Gastroesophageal sphincter (tissue), 4 donors: ENCODE measurements around the gene TMEM135. TPM values are rescaled to one million over a fixed set of nuclear protein-coding genes. Genes with fewer than 3 reads are reported as not detected.

ENCODE experiments used
- ATAC-seq: fragments of 150-250 bp; one replicate; pipeline ENCODE4 v1.9.1; 2016; ENCODE audit warnings: mild to moderate bottlenecking, moderate library complexity
- H3K27ac ChIP-seq, 4 donors: fragments of 200-600 bp; sonication (generic) in 3 of 4; 1 replicate in 3 of 4; 2 replicates in 1 of 4; pipeline ENCODE4 v1.5.1; 2016 to 2019
- H3K27me3 ChIP-seq: fragments of 200-600 bp; sonication (generic); one replicate; pipeline ENCODE4 v1.5.1; 2019
- H3K36me3 ChIP-seq, 2 donors: fragments of 200-600 bp; sonication (generic); one replicate each; pipeline ENCODE4 v1.5.1; 2019; ENCODE audit warnings: control low read depth in 1 of 2
- H3K4me1 ChIP-seq, 3 donors: fragments of 200-600 bp; sonication (generic); 1 replicate in 2 of 3; 2 replicates in 1 of 3; pipeline ENCODE4 v1.5.1; 2016 to 2019; ENCODE audit warnings: control low read depth in 2 of 3
- H3K4me3 ChIP-seq, 2 donors: fragments of 200-600 bp; sonication (generic); one replicate each; pipeline ENCODE4 v1.5.1; 2019; ENCODE audit warnings: mild to moderate bottlenecking in 1 of 2, moderate library complexity in 1 of 2
- H3K9me3 ChIP-seq, 3 donors: fragments of 200-600 bp; sonication (generic); one replicate each; pipeline ENCODE4 v1.5.1; 2017 to 2019; ENCODE audit warnings: control low read depth in 2 of 3
- CTCF ChIP-seq, 4 experiments: fragments of 200-600 bp in 2 of 4; fragments of 450-650 bp in 2 of 4; sonication (generic) in 1 of 4; IDR thresholded peaks; one replicate each; pipeline ENCODE4 v1.5.1; 2017 to 2019; ENCODE audit warnings: antibody characterized with exemption in 4 of 4, mild to moderate bottlenecking in 2 of 4, moderate library complexity in 2 of 4
- EP300 ChIP-seq: sonication (generic); formaldehyde crosslinking; IDR thresholded peaks from one replicate; pipeline ENCODE4 v1.6.1; 2017; ENCODE audit warnings: antibody characterized with exemption, mild to moderate bottlenecking
- POLR2A ChIP-seq, 2 donors: fragments of 450-650 bp; IDR thresholded peaks; one replicate each; pipeline ENCODE4 v1.6.1; 2017; ENCODE audit warnings: antibody characterized with exemption in 2 of 2, mild to moderate bottlenecking in 2 of 2, moderate library complexity in 1 of 2
- POLR2AphosphoS5 ChIP-seq: sonication (generic); formaldehyde crosslinking; IDR thresholded peaks from one replicate; pipeline ENCODE4 v1.6.1; 2017; ENCODE audit warnings: antibody characterized with exemption
- WGBS, 2 donors: methylation state at CpG; one replicate each; pipeline ENCODE4 v1.1.5; 2018; ENCODE audit warnings: low coverage in 1 of 2; 5-methylcytosine and 5-hydroxymethylcytosine counted together
- total RNA-seq, 4 donors: library from RNA; depleted of rRNA; stranded (reverse); fragments of >200 nt; gene quantifications; one replicate each; pipeline ENCODE4 v1.1.0, GENCODE V29; 2016

The TMEM135 gene
- total RNA-seq, 4 donors from 2014 or later, result 9.6 to 25.7 (median 17.0) TPM

- H3K27ac ChIP-seq, result no peak overlapping the region
- no peaks in the 10 kb centered on the region for H3K27me3 ChIP-seq
- TF ChIP-seq EP300 (no peak), CTCF (IDR thresholded peaks at IDR 0.05) (no peak), POLR2AphosphoS5 (no peak), POLR2A (IDR thresholded peaks at IDR 0.05) (no peak)
- no peaks in the 10 kb centered on the region for H3K36me3 ChIP-seq
- H3K9me3 ChIP-seq, result no peaks in the 10 kb centered on the region
- 61 to 82% methylated on average over 3 of the region's 3 CpGs for WGBS, 2 donors
- H3K4me1 ChIP-seq, result no peaks in the 10 kb centered on the region
- H3K4me3 ChIP-seq, result no peak overlapping the region
- no peak for ATAC-seq
These were observed 72.9 kb downstream of the TMEM135 start for GRCh38 chr11:87110443-87111131.

GRCh38 chr11:87114093-87114492 is 76.4 kb downstream of the TMEM135 start:
- H3K36me3 ChIP-seq, result no peaks in the 10 kb centered on the region
- H3K27me3 ChIP-seq, result no peaks in the 10 kb centered on the region
- WGBS, 2 donors, result 36 to 50% methylated on average over 1 of the region's 1 CpG
- no peak overlapping the region for H3K27ac ChIP-seq
- no peak for ATAC-seq
- no peaks in the 10 kb centered on the region for H3K4me1 ChIP-seq
- TF ChIP-seq POLR2AphosphoS5 (no peak), POLR2A (IDR thresholded peaks at IDR 0.05) (no peak), EP300 (no peak), CTCF (IDR thresholded peaks at IDR 0.05) (no peak)
- H3K4me3 ChIP-seq, result no peak overlapping the region
- H3K9me3 ChIP-seq, result no peaks in the 10 kb centered on the region

- no peak overlapping the region for H3K27ac ChIP-seq
- 91 to 100% methylated on average over 1 of the region's 1 CpG for WGBS, 2 donors
- H3K9me3 ChIP-seq, result no peaks in the 10 kb centered on the region
- ATAC-seq, result no peak
- no peaks in the 10 kb centered on the region for H3K27me3 ChIP-seq
- H3K4me1 ChIP-seq, result no peaks in the 10 kb centered on the region
- TF ChIP-seq POLR2A (IDR thresholded peaks at IDR 0.05) (no peak), EP300 (no peak), POLR2AphosphoS5 (no peak), CTCF (IDR thresholded peaks at IDR 0.05) (no peak)
- H3K4me3 ChIP-seq, result no peak overlapping the region
- H3K36me3 ChIP-seq, result no peaks in the 10 kb centered on the region
These were observed 78.5 kb downstream of the TMEM135 start for GRCh38 chr11:87116185-87116584.

- WGBS, 2 donors, result 95 to 100% methylated on average over 1 of the region's 1 CpG
- Histone ChIP-seq H3K27me3 (no peaks in the 10 kb centered on the region), H3K4me1 (no peaks in the 10 kb centered on the region), H3K9me3 (no peaks in the 10 kb centered on the region), H3K27ac (no peak overlapping the region), H3K4me3 (no peak overlapping the region), H3K36me3 (no peaks in the 10 kb centered on the region)
- TF ChIP-seq CTCF (IDR thresholded peaks at IDR 0.05) (no peak), POLR2AphosphoS5 (no peak), EP300 (no peak), POLR2A (IDR thresholded peaks at IDR 0.05) (no peak)
- no peak for ATAC-seq
These were observed 83.2 kb downstream of the TMEM135 start for GRCh38 chr11:87120937-87121336.

GRCh38 chr11:87122852-87123251 is 85.1 kb downstream of the TMEM135 start:
- Histone ChIP-seq H3K36me3 (no peaks in the 10 kb centered on the region), H3K4me3 (no peak overlapping the region), H3K4me1 (no peaks in the 10 kb centered on the region), H3K9me3 (no peaks in the 10 kb centered on the region), H3K27me3 (no peaks in the 10 kb centered on the region), H3K27ac (no peak overlapping the region)
- no peak for ATAC-seq
- WGBS, 2 donors, result 89 to 92% methylated on average over 3 of the region's 3 CpGs
- TF ChIP-seq POLR2A (IDR thresholded peaks at IDR 0.05), result no peak
- TF ChIP-seq EP300, result no peak
- no peak for TF ChIP-seq POLR2AphosphoS5
- no peak for TF ChIP-seq CTCF (IDR thresholded peaks at IDR 0.05)
